ENCODE results near the gene SULT6B1. TPM values are rescaled to one million over a fixed set of nuclear protein-coding genes. Genes with fewer than 3 reads are reported as not detected.

SULT6B1 gene
- polyA plus RNA-seq, 1 donor (not counting 4 experiments of a cell fraction or from before 2014, with no cell fraction given), result not detected

GRCh38 chr2:37168217-37168981 is 20.1 kb downstream of the SULT6B1 start:
- TF ChIP-seq CTCF (optimal IDR thresholded peaks at IDR 0.05 in 1 of 3, IDR thresholded peaks at IDR 0.05 in 1 of 3, conservative IDR thresholded peaks at IDR 0.05 in 1 of 3; ENCODE audit: extremely low read depth in 1 of 3, insufficient read depth in 2 of 3, low read length in 3 of 3) (peak; percentile 68 to 72 (median 69)), EZH2 (IDR thresholded peaks at IDR 0.05; ENCODE audit: low read length) (no peak)
- Histone ChIP-seq H3K4me3 (ENCODE audit: control insufficient read depth in 2 of 3, extremely low read depth in 1 of 3, insufficient read depth in 2 of 3, low read depth in 1 of 3, low read length in 3 of 3) (peak overlapping the region in 1 of 3 experiments; percentile 20), H3K9me1 (ENCODE audit: control insufficient read depth, extremely low read depth, insufficient read depth, low read length) (no peaks in the 10 kb centered on the region), H2AFZ (ENCODE audit: control insufficient read depth, low read length) (peak overlapping the region; percentile 90), H3K27ac (ENCODE audit: control insufficient read depth, insufficient read depth, low read length) (peak overlapping the region; percentile 0), H3K4me2 (ENCODE audit: control insufficient read depth, extremely low read depth, insufficient read depth, low read depth, low read length) (peak overlapping the region; percentile 27), H3K9ac (ENCODE audit: control insufficient read depth, extremely low read depth, insufficient read depth, low read length) (peak overlapping the region; percentile 33), H4K20me1 (ENCODE audit: control insufficient read depth, extremely low read depth, insufficient read depth, low read length) (no peaks in the 10 kb centered on the region), H3K79me2 (ENCODE audit: control insufficient read depth, insufficient read depth, low read length) (no peaks in the 10 kb centered on the region), H3K36me3 (ENCODE audit: control insufficient read depth in 2 of 2, extremely low read depth in 1 of 2, insufficient read depth in 2 of 2, low read length in 2 of 2) (no peaks in the 10 kb centered on the region), H3K27me3 (ENCODE audit: control insufficient read depth, extremely low read depth, insufficient read depth, low read length) (no peaks in the 10 kb centered on the region), H3K9me3 (ENCODE audit: control insufficient read depth, low read depth, low read length) (no peaks in the 10 kb centered on the region), H3K4me1 (ENCODE audit: control insufficient read depth, extremely low read depth, insufficient read depth, low read length) (peaks cover 5% of the 10 kb centered on the region)
- dilution Hi-C loops (cut with MboI; ENCODE audit: extremely low pct_ligation_motif_present, low sequenced_read_pairs), result no loop called here
- FAIRE-seq (peak; percentile 75), DNase-seq (ENCODE audit: low read depth, low spot score) (no peak)

- Histone ChIP-seq H3K36me3 (ENCODE audit: control insufficient read depth in 2 of 2, extremely low read depth in 1 of 2, insufficient read depth in 2 of 2, low read length in 2 of 2) (no peaks in the 10 kb centered on the region), H4K20me1 (ENCODE audit: control insufficient read depth, extremely low read depth, insufficient read depth, low read length) (no peaks in the 10 kb centered on the region), H3K4me3 (ENCODE audit: control insufficient read depth in 2 of 3, extremely low read depth in 1 of 3, insufficient read depth in 2 of 3, low read depth in 1 of 3, low read length in 3 of 3) (no peak overlapping the region), H3K79me2 (ENCODE audit: control insufficient read depth, insufficient read depth, low read length) (no peaks in the 10 kb centered on the region), H3K9me1 (ENCODE audit: control insufficient read depth, extremely low read depth, insufficient read depth, low read length) (no peaks in the 10 kb centered on the region), H3K4me1 (ENCODE audit: control insufficient read depth, extremely low read depth, insufficient read depth, low read length) (peaks cover 5% of the 10 kb centered on the region), H3K27ac (ENCODE audit: control insufficient read depth, insufficient read depth, low read length) (peak overlapping the region; percentile 0), H3K9ac (ENCODE audit: control insufficient read depth, extremely low read depth, insufficient read depth, low read length) (no peak overlapping the region), H3K4me2 (ENCODE audit: control insufficient read depth, extremely low read depth, insufficient read depth, low read depth, low read length) (no peak overlapping the region), H2AFZ (ENCODE audit: control insufficient read depth, low read length) (peak overlapping the region; percentile 90), H3K27me3 (ENCODE audit: control insufficient read depth, extremely low read depth, insufficient read depth, low read length) (no peaks in the 10 kb centered on the region), H3K9me3 (ENCODE audit: control insufficient read depth, low read depth, low read length) (no peaks in the 10 kb centered on the region)
- TF ChIP-seq EZH2 (IDR thresholded peaks at IDR 0.05; ENCODE audit: low read length) (no peak), CTCF (optimal IDR thresholded peaks at IDR 0.05 in 1 of 3, IDR thresholded peaks at IDR 0.05 in 1 of 3, conservative IDR thresholded peaks at IDR 0.05 in 1 of 3; ENCODE audit: extremely low read depth in 1 of 3, insufficient read depth in 2 of 3, low read length in 3 of 3) (no peak)
- DNase-seq (ENCODE audit: low read depth, low spot score), result no peak
- FAIRE-seq, result no peak
- dilution Hi-C loops (cut with MboI; ENCODE audit: extremely low pct_ligation_motif_present, low sequenced_read_pairs), result no loop called here
These were observed 20.8 kb downstream of the SULT6B1 start for GRCh38 chr2:37167636-37168180.

Measured in keratinocyte (primary cell).